GM12892 (cell line): ENCODE measurements around the gene HCRTR2.

Experiments used
- POLR2A ChIP-seq: IDR thresholded peaks from 2 replicates; pipeline ENCODE4 v1.6.1; 2011; ENCODE audit warnings: low read depth, low read length, control low read depth
- POLR2AphosphoS5 ChIP-seq: IDR thresholded peaks from 2 replicates; pipeline ENCODE4 v1.6.1; 2011; ENCODE audit warnings: low read depth, low read length, control low read depth
- TAF1 ChIP-seq: IDR thresholded peaks from 2 replicates; pipeline ENCODE4 v1.6.1; 2011; ENCODE audit warnings: low read depth, mild to moderate bottlenecking, control low read depth, low read length, borderline replicate concordance

- TF ChIP-seq POLR2A (no peak), TAF1 (no peak), POLR2AphosphoS5 (no peak)
Observed at GRCh38 chr6:55227862-55228261, 53.5 kb downstream of the HCRTR2 start.
